Keratinocyte (primary cell): Measurements from ENCODE around the gene OTOP2. TPM values are rescaled to one million over a fixed set of nuclear protein-coding genes. Genes with fewer than 3 reads are reported as not detected.

Source experiments
- DNase-seq: peaks from one replicate; pipeline ENCODE4 v3.0.0-alpha.2; 2011; ENCODE audit warnings: low read depth, missing footprints, low spot score
- FAIRE-seq: peaks from 2 replicates; lab custom pipeline; 2011; peaks lifted over from hg19 to GRCh38; lab: Jason Lieb, UNC
- H2AFZ ChIP-seq: 2 replicates; pipeline ENCODE4 v1.6.0; 2012; ENCODE audit warnings: low read length, control low read depth, inconsistent platforms; ENCODE audit not compliant: control insufficient read depth
- H3K27ac ChIP-seq: 2 replicates; pipeline ENCODE4 v1.5.1; 2011; ENCODE audit warnings: low read length; ENCODE audit not compliant: control insufficient read depth, insufficient read depth
- H3K27me3 ChIP-seq: 3 replicates; pipeline ENCODE4 v1.6.0; 2011; ENCODE audit warnings: low read length; ENCODE audit not compliant: control insufficient read depth, insufficient read depth; ENCODE audit errors: extremely low read depth
- H3K36me3 ChIP-seq, 2 experiments: 2 replicates in 1 of 2; 3 replicates in 1 of 2; pipeline ENCODE4 v1.5.1; 2011; ENCODE audit warnings: low read length in 2 of 2, mild to moderate bottlenecking in 1 of 2; ENCODE audit not compliant: control insufficient read depth in 2 of 2, insufficient read depth in 2 of 2; ENCODE audit errors: extremely low read depth in 1 of 2
- H3K4me1 ChIP-seq: 3 replicates; pipeline ENCODE4 v1.5.1; 2011; ENCODE audit warnings: low read length; ENCODE audit not compliant: control insufficient read depth, insufficient read depth; ENCODE audit errors: extremely low read depth
- H3K4me2 ChIP-seq: 3 replicates; pipeline ENCODE4 v1.6.0; 2011; ENCODE audit warnings: low read depth, low read length; ENCODE audit not compliant: control insufficient read depth, insufficient read depth; ENCODE audit errors: extremely low read depth
- H3K4me3 ChIP-seq, 3 experiments: fragments of 200-600 bp in 1 of 3; sonication (generic) in 1 of 3; 2 replicates in 2 of 3; 3 replicates in 1 of 3; pipeline ENCODE4 v1.5.1; 2011 to 2016; ENCODE audit warnings: low read length in 3 of 3, mild to moderate bottlenecking in 3 of 3, control low read depth in 2 of 3, inconsistent platforms in 1 of 3, low read depth in 1 of 3, mixed read lengths in 1 of 3, mixed run types in 1 of 3, moderate library complexity in 1 of 3; ENCODE audit not compliant: control insufficient read depth in 2 of 3, insufficient read depth in 2 of 3; ENCODE audit errors: extremely low read depth in 1 of 3
- H3K79me2 ChIP-seq: 2 replicates; pipeline ENCODE4 v1.6.0; 2012; ENCODE audit warnings: low read length; ENCODE audit not compliant: control insufficient read depth, insufficient read depth
- H3K9ac ChIP-seq: 3 replicates; pipeline ENCODE4 v1.6.0; 2011; ENCODE audit warnings: low read length; ENCODE audit not compliant: control insufficient read depth, insufficient read depth; ENCODE audit errors: extremely low read depth
- H3K9me1 ChIP-seq: 3 replicates; pipeline ENCODE4 v1.6.0; 2011; ENCODE audit warnings: low read length; ENCODE audit not compliant: control insufficient read depth, insufficient read depth; ENCODE audit errors: extremely low read depth
- H3K9me3 ChIP-seq: 2 replicates; pipeline ENCODE4 v1.5.1; 2012; ENCODE audit warnings: low read depth, low read length; ENCODE audit not compliant: control insufficient read depth
- H4K20me1 ChIP-seq: 3 replicates; pipeline ENCODE4 v1.6.0; 2011; ENCODE audit warnings: low read length; ENCODE audit not compliant: control insufficient read depth, insufficient read depth; ENCODE audit errors: extremely low read depth
- CTCF ChIP-seq, 3 experiments: IDR thresholded peaks in 1 of 3; conservative IDR thresholded peaks in 1 of 3; optimal IDR thresholded peaks in 1 of 3; 2 replicates in 2 of 3; 3 replicates in 1 of 3; pipeline versions ENCODE3 to v1.5.1; 2011; ENCODE audit warnings: low read length in 3 of 3, mild to moderate bottlenecking in 3 of 3, moderate library complexity in 2 of 3, control low read depth in 1 of 3, inconsistent platforms in 1 of 3; ENCODE audit not compliant: insufficient read depth in 2 of 3; ENCODE audit errors: extremely low read depth in 1 of 3
- EZH2 ChIP-seq: IDR thresholded peaks from one replicate; pipeline ENCODE4 v1.6.1; 2012; ENCODE audit warnings: inconsistent platforms, mild to moderate bottlenecking, low read length, moderate library complexity
- dilution Hi-C: fragments of 300-500 bp; cut with MboI; formaldehyde crosslinking; loops from one replicate; pipeline ENCODE4 v1.7.0; 2020; ENCODE audit warnings: low sequenced_read_pairs; ENCODE audit not compliant: extremely low pct_ligation_motif_present
- polyA plus RNA-seq, 5 experiments: library from polyadenylated mRNA; depleted of rRNA in 3 of 5; stranded (reverse) in 3 of 5; stranded (forward) in 1 of 5; unstranded in 1 of 5; fragments of >200 nt; gene quantifications; 1 replicate in 1 of 5; 2 replicates in 3 of 5; 3 replicates in 1 of 5; pipeline versions ENCODE4 v1.2.1 to v1.2.3, GENCODE V29; 2011 to 2012; ENCODE audit warnings: missing spikeins in 2 of 5, low read depth in 1 of 5, low replicate concordance in 1 of 5

Gene OTOP2
- polyA plus RNA-seq, 1 donor (not counting 4 experiments of a cell fraction or from before 2014, with no cell fraction given) = not detected

- Histone ChIP-seq H3K9me1 (no peaks in the 10 kb centered on the region), H3K27me3 (peaks cover 6% of the 10 kb centered on the region), H3K36me3 (no peaks in the 10 kb centered on the region), H3K4me1 (no peaks in the 10 kb centered on the region), H3K9ac (no peak overlapping the region), H4K20me1 (no peaks in the 10 kb centered on the region), H3K27ac (no peak overlapping the region), H3K4me2 (no peak overlapping the region), H3K79me2 (no peaks in the 10 kb centered on the region), H3K9me3 (peaks cover 3% of the 10 kb centered on the region), H3K4me3 (no peak overlapping the region), H2AFZ (no peak overlapping the region)
- TF ChIP-seq EZH2 = no peak
- no peak for TF ChIP-seq CTCF (optimal IDR thresholded peaks at IDR 0.05 in 1 of 3, IDR thresholded peaks at IDR 0.05 in 1 of 3, conservative IDR thresholded peaks at IDR 0.05 in 1 of 3; ENCODE audit: extremely low read depth in 1 of 3, insufficient read depth in 2 of 3, low read length in 3 of 3)
- DNase-seq (no peak), FAIRE-seq (no peak)
- dilution Hi-C loops = no loop called here
Observed at GRCh38 chr17:74952431-74953133, 28.5 kb downstream of the OTOP2 start.

- Histone ChIP-seq H3K27me3 (peaks cover 6% of the 10 kb centered on the region), H3K9ac (no peak overlapping the region), H3K9me1 (no peaks in the 10 kb centered on the region), H3K9me3 (peaks cover 3% of the 10 kb centered on the region), H3K4me3 (no peak overlapping the region), H3K4me1 (no peaks in the 10 kb centered on the region), H3K36me3 (no peaks in the 10 kb centered on the region), H4K20me1 (no peaks in the 10 kb centered on the region), H3K79me2 (no peaks in the 10 kb centered on the region), H2AFZ (no peak overlapping the region), H3K4me2 (no peak overlapping the region), H3K27ac (no peak overlapping the region)
- TF ChIP-seq CTCF (optimal IDR thresholded peaks at IDR 0.05 in 1 of 3, IDR thresholded peaks at IDR 0.05 in 1 of 3, conservative IDR thresholded peaks at IDR 0.05 in 1 of 3; ENCODE audit: extremely low read depth in 1 of 3, insufficient read depth in 2 of 3, low read length in 3 of 3) = no peak
- no peak for TF ChIP-seq EZH2
- dilution Hi-C loops = no loop called here
- FAIRE-seq (no peak), DNase-seq (no peak)
Observed at GRCh38 chr17:74953134-74953687, 29.1 kb downstream of the OTOP2 start.
